Measurements from ENCODE around the gene TRPM7. TPM values are rescaled to one million over a fixed set of nuclear protein-coding genes. Genes with fewer than 3 reads are reported as not detected.

Gene TRPM7
- total RNA-seq, 4 donors from 2014 or later: 8.4 to 23.2 (median 12.7) TPM

DNA sequence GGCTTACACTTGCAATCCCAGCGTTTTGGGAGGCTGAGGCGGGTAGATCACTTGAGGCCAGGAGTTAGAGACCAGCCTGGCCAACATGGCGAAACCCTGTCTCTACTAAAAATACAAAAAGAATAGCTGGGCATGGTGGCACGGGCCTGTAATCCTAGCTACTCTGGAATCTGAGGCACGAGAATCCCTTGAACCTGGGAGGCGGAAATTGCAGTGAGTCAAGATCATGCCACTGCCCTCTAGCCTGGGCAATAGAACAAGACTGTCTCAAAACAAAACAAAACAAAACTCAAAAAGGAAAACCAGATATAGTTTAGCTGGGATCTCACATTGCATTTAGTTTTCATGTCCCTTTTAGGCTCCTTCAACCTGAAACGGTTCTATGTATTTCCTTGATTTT lies 137.3 kb downstream of the TRPM7 start:
- no peaks in the 10 kb centered on the region for H3K4me1 ChIP-seq
- no peak overlapping the region for H3K4me3 ChIP-seq
- intact Hi-C loops (cut with DNase I; ENCODE audit: low total_unique reads): no loop called here
- no peaks in the 10 kb centered on the region for H3K36me3 ChIP-seq
- TF ChIP-seq, protein P1, sequence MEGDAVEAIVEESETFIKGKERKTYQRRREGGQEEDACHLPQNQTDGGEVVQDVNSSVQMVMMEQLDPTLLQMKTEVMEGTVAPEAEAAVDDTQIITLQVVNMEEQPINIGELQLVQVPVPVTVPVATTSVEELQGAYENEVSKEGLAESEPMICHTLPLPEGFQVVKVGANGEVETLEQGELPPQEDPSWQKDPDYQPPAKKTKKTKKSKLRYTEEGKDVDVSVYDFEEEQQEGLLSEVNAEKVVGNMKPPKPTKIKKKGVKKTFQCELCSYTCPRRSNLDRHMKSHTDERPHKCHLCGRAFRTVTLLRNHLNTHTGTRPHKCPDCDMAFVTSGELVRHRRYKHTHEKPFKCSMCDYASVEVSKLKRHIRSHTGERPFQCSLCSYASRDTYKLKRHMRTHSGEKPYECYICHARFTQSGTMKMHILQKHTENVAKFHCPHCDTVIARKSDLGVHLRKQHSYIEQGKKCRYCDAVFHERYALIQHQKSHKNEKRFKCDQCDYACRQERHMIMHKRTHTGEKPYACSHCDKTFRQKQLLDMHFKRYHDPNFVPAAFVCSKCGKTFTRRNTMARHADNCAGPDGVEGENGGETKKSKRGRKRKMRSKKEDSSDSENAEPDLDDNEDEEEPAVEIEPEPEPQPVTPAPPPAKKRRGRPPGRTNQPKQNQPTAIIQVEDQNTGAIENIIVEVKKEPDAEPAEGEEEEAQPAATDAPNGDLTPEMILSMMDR (IDR thresholded peaks at IDR 0.05 in 4 of 5, conservative IDR thresholded peaks at IDR 0.05 in 1 of 5): no peak
- TF ChIP-seq POLR2A (IDR thresholded peaks at IDR 0.05): no peak
- no peaks in the 10 kb centered on the region for H3K27me3 ChIP-seq
- ATAC-seq: no peak
- in situ Hi-C loops (cut with MboI; ENCODE audit: low sequenced_read_pairs in 4 of 4): no loop called here
- H3K9me3 ChIP-seq: no peaks in the 10 kb centered on the region
- no peak for DNase-seq
- H3K27ac ChIP-seq: no peak overlapping the region

DNA sequence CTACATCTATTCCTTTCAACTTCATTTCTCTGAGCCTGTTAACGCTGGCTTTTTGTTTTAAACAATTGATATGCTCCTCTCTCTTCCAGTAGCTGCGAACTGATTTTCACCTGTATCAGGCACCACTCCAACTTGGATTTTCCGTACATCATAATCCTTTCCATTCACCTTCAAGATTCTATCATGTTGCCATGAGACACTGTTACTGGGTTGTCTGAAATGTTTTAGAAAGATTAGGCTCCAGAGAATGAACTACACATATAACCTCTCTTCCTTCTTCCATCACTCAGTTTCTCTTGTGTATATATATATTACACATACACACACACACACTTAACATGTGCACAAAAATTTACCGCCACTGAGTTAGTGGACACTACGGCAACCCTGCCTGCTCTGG lies 140.0 kb downstream of the TRPM7 start, which contains the start of gene USP50:
Gene USP50 (minus strand): TSS at position 101 of the 400 bp plus-strand sequence. CDS start 141 bp downstream, outside the sequence.
- Histone ChIP-seq H3K36me3 (no peaks in the 10 kb centered on the region), H3K4me1 (no peaks in the 10 kb centered on the region), H3K27me3 (no peaks in the 10 kb centered on the region), H3K4me3 (no peak within 1 kb of the TSS), H3K27ac (no peak within 1 kb of the TSS), H3K9me3 (no peaks in the 10 kb centered on the region)
- intact Hi-C loops (cut with DNase I; ENCODE audit: low total_unique reads): no loop called here
- in situ Hi-C loops (cut with MboI; ENCODE audit: low sequenced_read_pairs in 4 of 4): no loop called here
- ATAC-seq: no peak
- no peak for DNase-seq
- no peak for TF ChIP-seq POLR2A (IDR thresholded peaks at IDR 0.05)
- TF ChIP-seq, protein P1 (IDR thresholded peaks at IDR 0.05 in 4 of 5, conservative IDR thresholded peaks at IDR 0.05 in 1 of 5): no peak

DNA sequence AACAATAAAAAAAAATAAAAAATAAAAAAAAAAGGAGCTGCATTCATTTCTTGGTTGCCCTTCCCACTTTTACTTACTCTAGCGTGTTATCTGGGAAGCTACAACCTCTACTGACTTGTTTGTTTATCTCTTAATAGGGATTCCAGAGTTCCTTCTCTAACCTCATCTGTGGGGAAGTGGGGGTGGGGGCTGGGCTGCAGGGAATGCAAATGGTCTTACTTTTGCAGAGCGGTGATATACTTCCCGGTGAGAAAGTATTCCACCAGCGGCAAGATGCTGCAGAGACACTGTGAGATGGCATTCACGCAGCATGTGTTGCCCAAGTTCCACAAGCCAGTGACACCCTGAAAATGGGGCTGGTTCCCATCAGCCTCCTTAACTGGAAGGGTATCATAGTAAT lies 142.2 kb downstream of the TRPM7 start:
- no peaks in the 10 kb centered on the region for H3K36me3 ChIP-seq
- no peak for TF ChIP-seq POLR2A (IDR thresholded peaks at IDR 0.05)
- TF ChIP-seq, protein P1 (IDR thresholded peaks at IDR 0.05 in 4 of 5, conservative IDR thresholded peaks at IDR 0.05 in 1 of 5): no peak
- in situ Hi-C loops (cut with MboI; ENCODE audit: low sequenced_read_pairs in 4 of 4) (no loop called here), intact Hi-C loops (cut with DNase I; ENCODE audit: low total_unique reads) (no loop called here)
- H3K4me1 ChIP-seq: no peaks in the 10 kb centered on the region
- no peak overlapping the region for H3K4me3 ChIP-seq
- H3K27ac ChIP-seq: no peak overlapping the region
- no peaks in the 10 kb centered on the region for H3K9me3 ChIP-seq
- DNase-seq (no peak), ATAC-seq (no peak)
- no peaks in the 10 kb centered on the region for H3K27me3 ChIP-seq

DNA sequence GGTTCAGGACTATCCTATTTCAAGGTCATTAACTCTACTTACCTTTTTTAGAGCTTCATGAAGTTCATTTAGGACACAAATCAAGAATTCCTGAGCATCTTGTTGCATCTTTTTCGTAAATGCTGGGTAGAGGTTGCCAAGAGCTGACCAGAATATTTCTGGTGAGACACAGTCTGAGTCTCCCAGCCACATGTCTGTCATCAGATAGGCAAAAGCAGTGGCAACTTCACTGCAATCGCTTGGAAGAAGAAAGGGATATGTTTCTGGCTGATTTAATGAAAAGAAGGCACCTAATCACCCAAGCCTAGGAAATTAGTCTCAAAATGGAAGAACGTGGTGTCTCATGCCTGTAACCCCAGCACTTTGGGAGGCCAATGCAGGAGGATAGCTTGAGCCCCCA lies 143.0 kb downstream of the TRPM7 start:
- Histone ChIP-seq H3K27ac (no peak overlapping the region), H3K9me3 (no peaks in the 10 kb centered on the region), H3K4me3 (no peak overlapping the region), H3K4me1 (no peaks in the 10 kb centered on the region), H3K27me3 (no peaks in the 10 kb centered on the region), H3K36me3 (no peaks in the 10 kb centered on the region)
- ATAC-seq (no peak), DNase-seq (no peak)
- intact Hi-C loops (cut with DNase I; ENCODE audit: low total_unique reads) (no loop called here), in situ Hi-C loops (cut with MboI; ENCODE audit: low sequenced_read_pairs in 4 of 4) (no loop called here)
- TF ChIP-seq, protein P1 (IDR thresholded peaks at IDR 0.05 in 4 of 5, conservative IDR thresholded peaks at IDR 0.05 in 1 of 5): no peak

DNA sequence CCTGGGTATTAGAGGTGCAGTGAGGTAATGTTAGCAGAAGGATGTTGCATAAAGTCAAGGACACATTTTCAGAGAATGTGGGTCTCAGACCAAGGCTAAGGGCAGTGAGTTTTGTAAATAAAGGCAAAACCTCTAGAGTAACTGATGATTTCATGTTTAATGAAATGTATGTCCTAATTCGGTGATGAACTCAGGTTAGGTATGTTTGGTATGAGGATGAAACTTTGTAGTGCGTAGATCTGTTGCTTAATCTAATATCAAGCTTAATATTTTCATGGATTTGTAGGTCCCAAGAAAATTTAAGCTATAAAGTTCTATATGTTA lies 143.7 kb downstream of the TRPM7 start:
- Histone ChIP-seq H3K27me3 (no peaks in the 10 kb centered on the region), H3K4me1 (no peaks in the 10 kb centered on the region), H3K9me3 (no peaks in the 10 kb centered on the region), H3K27ac (no peak overlapping the region), H3K4me3 (no peak overlapping the region), H3K36me3 (no peaks in the 10 kb centered on the region)
- TF ChIP-seq POLR2A (IDR thresholded peaks at IDR 0.05): no peak
- TF ChIP-seq, protein P1 (IDR thresholded peaks at IDR 0.05 in 4 of 5, conservative IDR thresholded peaks at IDR 0.05 in 1 of 5): no peak
- no peak for ATAC-seq
- intact Hi-C loops (cut with DNase I; ENCODE audit: low total_unique reads): no loop called here
- DNase-seq: no peak
- in situ Hi-C loops (cut with MboI; ENCODE audit: low sequenced_read_pairs in 4 of 4): no loop called here

Data from gastrocnemius medialis (tissue), 4 donors.